IMR-90 (cell line): Measurements from ENCODE around the gene RMND5A. TPM values are rescaled to one million over a fixed set of nuclear protein-coding genes. Genes with fewer than 3 reads are reported as not detected.

ENCODE experiments used
- ATAC-seq: fragments of 200-7000 bp; cut with Tn5 transposase; 2 replicates; pipeline ENCODE4 v1.9.1; 2020; ENCODE audit warnings: low read depth, mild to moderate bottlenecking, moderate library complexity
- BruUV-seq: library from RNA; stranded (reverse); fragments of 400-500 nt; replicated peaks from 2 replicates; lab custom pipeline; 2021; lab: Mats Ljungman, UMichigan
- CTCF ChIA-PET: fragments of 300-600 bp; formaldehyde crosslinking; extraction: SDS; loops from one replicate; lab custom pipeline; 2021; ENCODE audit warnings: antibody characterized with exemption; lab: Yijun Ruan, JAX
- POLR2A ChIA-PET: fragments of 300-600 bp; sonication (Branson Sonifier 250); formaldehyde crosslinking; loops from one replicate; lab custom pipeline; 2022; ENCODE audit warnings: antibody characterized with exemption; ENCODE audit not compliant: unreplicated experiment; lab: Charles Lee
- DNase-seq: peaks from one replicate; pipeline ENCODE4 v3.0.0; 2013
- H2AFZ ChIP-seq: replicated peaks from 2 replicates; pipeline ENCODE3; 2013; ENCODE audit warnings: low read length, mild to moderate bottlenecking; ENCODE audit not compliant: poor library complexity
- H2AK5ac ChIP-seq: 2 replicates; pipeline ENCODE4 v1.6.1; 2013; ENCODE audit warnings: low read depth, low read length, inconsistent platforms
- H2AK9ac ChIP-seq: replicated peaks from 2 replicates; pipeline ENCODE3; 2013; ENCODE audit warnings: mild to moderate bottlenecking, low read depth, low read length, moderate library complexity; ENCODE audit not compliant: poor library complexity
- H2BK120ac ChIP-seq: 2 replicates; pipeline ENCODE4 v1.6.1; 2013; ENCODE audit warnings: low read depth, low read length, inconsistent platforms
- H2BK15ac ChIP-seq: 3 replicates; pipeline ENCODE4 v1.6.1; 2013; ENCODE audit warnings: low read depth, low read length, inconsistent platforms
- H2BK20ac ChIP-seq: 2 replicates; pipeline ENCODE4 v1.6.1; 2013; ENCODE audit warnings: low read depth, mild to moderate bottlenecking, inconsistent platforms, low read length, moderate library complexity
- H2BK5ac ChIP-seq: 2 replicates; pipeline ENCODE4 v1.6.1; 2013; ENCODE audit warnings: mild to moderate bottlenecking, low read depth, low read length, inconsistent platforms; ENCODE audit not compliant: poor library complexity, severe bottlenecking
- H3K14ac ChIP-seq: replicated peaks from 2 replicates; pipeline ENCODE4 v1.6.1; 2013; ENCODE audit warnings: low read depth, low read length, inconsistent platforms
- H3K18ac ChIP-seq: 2 replicates; pipeline ENCODE4 v1.6.1; 2013; ENCODE audit warnings: low read depth, low read length, control low read depth
- H3K23ac ChIP-seq: 2 replicates; pipeline ENCODE4 v1.6.1; 2013; ENCODE audit warnings: low read depth, low read length, inconsistent platforms
- H3K27ac ChIP-seq: 2 replicates; pipeline ENCODE4 v1.5.1; 2013; ENCODE audit warnings: mild to moderate bottlenecking, control low read depth, low read length; ENCODE audit not compliant: insufficient read depth
- H3K27me3 ChIP-seq: 2 replicates; pipeline ENCODE4 v1.6.1; 2013; ENCODE audit warnings: low read length; ENCODE audit not compliant: control insufficient read depth, insufficient read depth
- H3K36me3 ChIP-seq: 2 replicates; pipeline ENCODE4 v1.6.1; 2013; ENCODE audit warnings: low read length, mixed read lengths; ENCODE audit not compliant: control insufficient read depth, insufficient read depth
- H3K4ac ChIP-seq: 2 replicates; pipeline ENCODE4 v1.6.1; 2013; ENCODE audit warnings: low read depth, low read length, inconsistent platforms
- H3K4me1 ChIP-seq: 2 replicates; pipeline ENCODE4 v1.6.1; 2013; ENCODE audit warnings: low read length, mixed read lengths; ENCODE audit not compliant: control insufficient read depth, insufficient read depth
- H3K4me2 ChIP-seq: 2 replicates; pipeline ENCODE4 v1.6.1; 2013; ENCODE audit warnings: low read depth, mild to moderate bottlenecking, control low read depth, low read length, moderate library complexity
- H3K4me3 ChIP-seq: 2 replicates; pipeline ENCODE4 v1.5.1; 2013; ENCODE audit warnings: low read depth, mild to moderate bottlenecking, control low read depth, low read length, moderate library complexity; ENCODE audit not compliant: insufficient read depth
- H3K56ac ChIP-seq: 2 replicates; pipeline ENCODE4 v1.6.1; 2013; ENCODE audit warnings: low read length, inconsistent platforms; ENCODE audit not compliant: insufficient read depth; ENCODE audit errors: extremely low read depth
- H3K79me1 ChIP-seq, 2 experiments: 2 replicates each; pipeline ENCODE4 v1.6.1; 2013; ENCODE audit warnings: low read length in 2 of 2, inconsistent platforms in 1 of 2, low read depth in 1 of 2
- H3K9ac ChIP-seq: 2 replicates; pipeline ENCODE4 v1.6.1; 2013; ENCODE audit warnings: low read depth, low read length, control low read depth
- H3K9me1 ChIP-seq: 2 replicates; pipeline ENCODE4 v1.6.1; 2013; ENCODE audit warnings: low read length, inconsistent platforms; ENCODE audit not compliant: insufficient read depth
- H3K9me3 ChIP-seq: 2 replicates; pipeline ENCODE4 v1.6.1; 2013; ENCODE audit warnings: low read length; ENCODE audit not compliant: control insufficient read depth, insufficient read depth
- H4K20me1 ChIP-seq: 2 replicates; pipeline ENCODE4 v1.6.1; 2013; ENCODE audit warnings: low read length, inconsistent platforms; ENCODE audit not compliant: insufficient read depth
- H4K5ac ChIP-seq: 2 replicates; pipeline ENCODE4 v1.6.1; 2013; ENCODE audit warnings: mild to moderate bottlenecking, low read depth, low read length, control low read depth
- H4K8ac ChIP-seq, 2 experiments: 2 replicates each; pipeline ENCODE4 v1.6.1; 2013; ENCODE audit warnings: low read depth in 2 of 2, low read length in 2 of 2, control low read depth in 1 of 2, inconsistent platforms in 1 of 2
- H4K91ac ChIP-seq: 2 replicates; pipeline ENCODE4 v1.6.1; 2013; ENCODE audit warnings: low read depth, low read length, inconsistent platforms; ENCODE audit not compliant: insufficient read depth
- NFE2L2 ChIP-seq: fragments of 150-350 bp; IDR thresholded peaks from 2 replicates; pipeline ENCODE4 v1.6.1; 2016; ENCODE audit warnings: low read depth, mild to moderate bottlenecking, low read length
- RAD21 ChIP-seq: IDR thresholded peaks from 2 replicates; pipeline ENCODE4 v1.6.1; 2012; ENCODE audit warnings: low read length, improper control_type of control experiment
- SMC3 ChIP-seq: fragments of 150-350 bp; IDR thresholded peaks from 2 replicates; pipeline ENCODE4 v1.6.1; 2016; ENCODE audit warnings: low read depth, mild to moderate bottlenecking, antibody characterized with exemption, low read length, moderate library complexity
- WGBS, 2 experiments: methylation state at CpG; one replicate each; pipeline versions ENCODE4 v1.1.5 to v1.1.7; 2013; ENCODE audit warnings: missing lambda C conversion rate in 2 of 2; ENCODE audit not compliant: insufficient read length in 1 of 2; ENCODE audit errors: extremely low coverage in 2 of 2; 5-methylcytosine and 5-hydroxymethylcytosine counted together
- dilution Hi-C: fragments of 300-500 bp; cut with HindIII; formaldehyde crosslinking; loops from one replicate; pipeline ENCODE4 v1.14.3; 2018; ENCODE audit warnings: low sequenced_read_pairs; ENCODE audit not compliant: unreplicated experiment
- in situ Hi-C: fragments of 300-500 bp; cut with MboI; formaldehyde crosslinking; loops from 3 replicates; pipeline ENCODE4 v1.14.3; 2019; ENCODE audit warnings: low sequenced_read_pairs, inconsistent platforms, mixed read lengths
- intact Hi-C: fragments of 100-400 bp; cut with micrococcal nuclease; formaldehyde crosslinking; loops from 2 replicates; pipeline ENCODE4 v1.10.0; 2022
- polyA plus RNA-seq, 3 experiments: library from polyadenylated mRNA; depleted of rRNA; stranded (reverse); fragments of >200 nt; gene quantifications; 2 replicates each; pipeline ENCODE4 v1.2.3, GENCODE V29; 2012; ENCODE audit warnings: low replicate concordance in 1 of 3
- total RNA-seq: library from RNA; depleted of rRNA; stranded (reverse); fragments of >200 nt; gene quantifications from 2 replicates; pipeline ENCODE4 v1.2.3, GENCODE V29; 2012
- TF ChIP-seq, protein P1 (sequence below): conservative IDR thresholded peaks from 2 replicates; pipeline ENCODE4 v1.5.1; 2012; ENCODE audit warnings: mild to moderate bottlenecking, low read depth, low read length, improper control_type of control experiment

Gene RMND5A
- total and polyA plus RNA-seq, 2 of the 4 experiments (the other 2 are of a cell fraction), result 5.1 to 16.0 TPM

DNA sequence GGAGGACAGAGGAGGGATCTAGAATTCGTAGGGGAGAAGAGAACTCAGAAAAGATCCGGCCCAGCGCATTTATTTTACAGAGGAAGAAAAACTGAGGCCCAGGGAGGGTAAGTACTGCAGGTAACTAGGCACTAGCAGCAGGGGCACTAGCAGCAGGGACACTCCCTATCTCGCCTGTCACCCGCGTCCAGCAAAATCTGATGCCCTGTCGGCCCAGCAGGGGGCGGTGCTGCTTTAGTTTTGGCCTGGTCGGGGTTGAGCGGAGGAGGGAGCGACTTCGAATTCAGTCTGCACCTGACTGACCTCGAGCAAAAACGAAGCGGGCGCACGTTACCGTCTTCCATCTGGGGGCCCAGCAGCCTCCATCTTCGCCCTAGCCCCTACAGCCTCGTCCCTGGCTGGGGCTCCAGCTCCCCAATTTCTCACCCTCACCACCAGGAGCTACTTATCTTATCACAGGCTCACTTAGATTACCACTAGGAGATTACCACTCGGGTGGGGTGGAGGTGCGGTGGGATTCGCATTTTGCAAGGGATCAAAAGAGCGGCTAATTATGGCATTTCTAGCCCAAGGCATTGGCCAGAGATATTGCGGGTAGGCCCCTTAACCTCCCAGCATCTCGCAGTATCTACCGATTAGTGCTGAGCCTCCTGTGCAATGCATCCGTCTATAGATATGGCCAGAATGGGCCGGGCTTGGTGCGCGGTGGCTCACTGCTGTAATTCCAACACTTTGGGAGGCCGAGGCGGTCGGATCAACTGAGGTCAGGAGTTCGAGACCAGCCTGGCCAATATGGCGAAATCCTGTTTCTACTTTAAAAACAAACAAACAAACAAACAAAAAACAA lies 88.4 kb downstream of the RMND5A start:
- WGBS, 2 experiments, result 45% methylated on average over 9 of the region's 36 CpGs; no CpG with 5 or more reads in 1 of the 2 experiments
- no peaks in the 10 kb centered on the region for H3K4me1 ChIP-seq
- in situ Hi-C loops, result no loop called here
- no peaks in the 10 kb centered on the region for H3K79me1 ChIP-seq
- no peak overlapping the region for H3K56ac ChIP-seq
- H3K9ac ChIP-seq, result no peak overlapping the region
- dilution Hi-C loops, result no loop called here
- no peak overlapping the region for H3K4me3 ChIP-seq
- TF ChIP-seq, protein P1, sequence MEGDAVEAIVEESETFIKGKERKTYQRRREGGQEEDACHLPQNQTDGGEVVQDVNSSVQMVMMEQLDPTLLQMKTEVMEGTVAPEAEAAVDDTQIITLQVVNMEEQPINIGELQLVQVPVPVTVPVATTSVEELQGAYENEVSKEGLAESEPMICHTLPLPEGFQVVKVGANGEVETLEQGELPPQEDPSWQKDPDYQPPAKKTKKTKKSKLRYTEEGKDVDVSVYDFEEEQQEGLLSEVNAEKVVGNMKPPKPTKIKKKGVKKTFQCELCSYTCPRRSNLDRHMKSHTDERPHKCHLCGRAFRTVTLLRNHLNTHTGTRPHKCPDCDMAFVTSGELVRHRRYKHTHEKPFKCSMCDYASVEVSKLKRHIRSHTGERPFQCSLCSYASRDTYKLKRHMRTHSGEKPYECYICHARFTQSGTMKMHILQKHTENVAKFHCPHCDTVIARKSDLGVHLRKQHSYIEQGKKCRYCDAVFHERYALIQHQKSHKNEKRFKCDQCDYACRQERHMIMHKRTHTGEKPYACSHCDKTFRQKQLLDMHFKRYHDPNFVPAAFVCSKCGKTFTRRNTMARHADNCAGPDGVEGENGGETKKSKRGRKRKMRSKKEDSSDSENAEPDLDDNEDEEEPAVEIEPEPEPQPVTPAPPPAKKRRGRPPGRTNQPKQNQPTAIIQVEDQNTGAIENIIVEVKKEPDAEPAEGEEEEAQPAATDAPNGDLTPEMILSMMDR, result peak; percentile 84
- peak; percentile 91 for TF ChIP-seq RAD21
- TF ChIP-seq NFE2L2, result no peak
- peak; percentile 80 for TF ChIP-seq SMC3
- H4K20me1 ChIP-seq, result no peaks in the 10 kb centered on the region
- intact Hi-C loops, result loop anchor here (5.0 kb wide), 1 partner anchor 409 kb away; no protein-coding TSS in a partner anchor
- no TSS peak for BruUV-seq
- H3K4ac ChIP-seq, result no peak overlapping the region
- 0 out of 2 replicates have a peak overlapping the region, but pooled peaks have one; percentile 4 for H3K23ac ChIP-seq
- POLR2A ChIA-PET, result no interaction called here
- no peak overlapping the region for H3K18ac ChIP-seq
- no peak overlapping the region for H2BK120ac ChIP-seq
- ATAC-seq (peak; percentile 97), DNase-seq (peak; percentile 57)
- H2AFZ ChIP-seq, result peak overlapping the region; percentile 92
- H4K91ac ChIP-seq, result no peak overlapping the region
- no peaks in the 10 kb centered on the region for H3K9me1 ChIP-seq
- H3K36me3 ChIP-seq, result no peaks in the 10 kb centered on the region
- H2AK5ac ChIP-seq, result no peak overlapping the region
- no peak overlapping the region for H3K27ac ChIP-seq
- no peak overlapping the region for H2BK15ac ChIP-seq
- H4K5ac ChIP-seq, result no peak overlapping the region
- CTCF ChIA-PET, result interaction anchor here (0.6 to 1.4 kb wide), 3 partner anchors 11 to 56 kb away, joined by 4 to 6 read pairs (median 4); no protein-coding TSS in a partner anchor
- no peak overlapping the region for H2BK20ac ChIP-seq
- H3K27me3 ChIP-seq, result peaks cover 48% of the 10 kb centered on the region
- H3K9me3 ChIP-seq, result no peaks in the 10 kb centered on the region; the same call in 1 of the 2 replicates
- no peak overlapping the region for H2BK5ac ChIP-seq
- H3K14ac ChIP-seq, result no peak overlapping the region
- H2AK9ac ChIP-seq, result peak overlapping the region; percentile 76
- no peak overlapping the region for H4K8ac ChIP-seq
- H3K4me2 ChIP-seq, result peak overlapping the region; percentile 81; the same call in 1 of the 2 replicates
